WTC11 (cell line): ENCODE measurements around the gene NDOR1. TPM values are rescaled to one million over a fixed set of nuclear protein-coding genes. Genes with fewer than 3 reads are reported as not detected.
A peak's percentile ranks its signal among the peaks of the same experiment; 100 is the strongest.
"Not testable (repeated sequence)": the region's sequence is repeated elsewhere in the genome, so short reads cannot be mapped to it uniquely, and the experiment has no call there.

Experiments
- ATAC-seq: fragments of 200-7000 bp; cut with Tn5 transposase; 2 replicates; pipeline ENCODE4 v1.10.0; 2021; ENCODE audit warnings: mild to moderate bottlenecking, moderate library complexity
- CTCF ChIA-PET: fragments of 300-600 bp; sonication (Branson Sonifier 250); formaldehyde crosslinking; loops from one replicate; lab custom pipeline; 2021; ENCODE audit warnings: antibody characterized with exemption; lab: Charles Lee
- POLR2A ChIA-PET: fragments of 350-600 bp; sonication (Branson Sonifier 250); formaldehyde crosslinking; loops from one replicate; lab custom pipeline; 2021; ENCODE audit warnings: antibody characterized with exemption; lab: Charles Lee
- DNase-seq: peaks from one replicate; pipeline ENCODE4 v3.0.0; 2021; ENCODE audit warnings: low spot score
- H3K27ac Mint-ChIP-seq: 2 replicates; pipeline ENCODE4 v1.8.0; 2021; ENCODE audit warnings: mixed read lengths
- H3K27me3 Mint-ChIP-seq: 2 replicates; pipeline ENCODE4 v1.8.0; 2021; ENCODE audit warnings: low read depth, mild to moderate bottlenecking, moderate library complexity, mixed read lengths
- H3K36me3 Mint-ChIP-seq: 2 replicates; pipeline ENCODE4 v1.8.0; 2021; ENCODE audit warnings: mixed read lengths
- H3K4me1 Mint-ChIP-seq: 2 replicates; pipeline ENCODE4 v1.8.0; 2022; ENCODE audit warnings: mixed read lengths
- H3K4me3 Mint-ChIP-seq: 2 replicates; pipeline ENCODE4 v1.8.0; 2021; ENCODE audit warnings: mild to moderate bottlenecking, moderate library complexity, mixed read lengths
- H3K9me3 Mint-ChIP-seq: 2 replicates; pipeline ENCODE4 v1.8.0; 2021; ENCODE audit warnings: mixed read lengths
- ARID4B ChIP-seq: sonication (generic); formaldehyde crosslinking; IDR thresholded peaks from 2 replicates; pipeline ENCODE4 v1.8.0; 2023; ENCODE audit warnings: missing genetic modification reagents, mild to moderate bottlenecking, borderline replicate concordance
- CTCF ChIP-seq: fragments of 200-600 bp; IDR thresholded peaks from 2 replicates; pipeline ENCODE4 v1.8.0; 2022; ENCODE audit warnings: antibody characterized with exemption
- EMX1 ChIP-seq: fragments of 250-450 bp; sonication (Bioruptor Pico); IDR thresholded peaks from 2 replicates; pipeline ENCODE4 v1.8.0; 2021; ENCODE audit warnings: mild to moderate bottlenecking
- IRF1 ChIP-seq: sonication (generic); formaldehyde crosslinking; IDR thresholded peaks from 2 replicates; pipeline ENCODE4 v1.8.0; 2023; ENCODE audit warnings: missing genetic modification reagents
- KAT7 ChIP-seq: sonication (generic); formaldehyde crosslinking; IDR thresholded peaks from 2 replicates; pipeline ENCODE4 v1.8.1; 2023; ENCODE audit warnings: missing genetic modification reagents, mild to moderate bottlenecking, borderline replicate concordance
- NR1H2 ChIP-seq: sonication (generic); formaldehyde crosslinking; IDR thresholded peaks from 2 replicates; pipeline ENCODE4 v1.9.0; 2021; ENCODE audit warnings: mild to moderate bottlenecking, moderate library complexity, missing genetic modification reagents
- SOX15 ChIP-seq: fragments of 250-450 bp; sonication (Bioruptor Pico); IDR thresholded peaks from 2 replicates; pipeline ENCODE4 v1.9.0; 2021; ENCODE audit warnings: mild to moderate bottlenecking
- TCF7 ChIP-seq: sonication (generic); formaldehyde crosslinking; IDR thresholded peaks from 2 replicates; pipeline ENCODE4 v1.8.0; 2022; ENCODE audit warnings: mild to moderate bottlenecking, low read depth, missing genetic modification reagents, moderate library complexity
- ZNF219 ChIP-seq: sonication (generic); formaldehyde crosslinking; IDR thresholded peaks from 2 replicates; pipeline ENCODE4 v1.8.0; 2023; ENCODE audit warnings: missing genetic modification reagents, mild to moderate bottlenecking, borderline replicate concordance
- ZNF263 ChIP-seq: sonication (generic); formaldehyde crosslinking; IDR thresholded peaks from 2 replicates; pipeline ENCODE4 v1.8.1; 2022; ENCODE audit warnings: low read depth, mild to moderate bottlenecking, moderate library complexity, missing genetic modification reagents
- ZNF317 ChIP-seq: sonication (generic); formaldehyde crosslinking; IDR thresholded peaks from 2 replicates; pipeline ENCODE4 v1.8.1; 2023; ENCODE audit warnings: low read depth, mild to moderate bottlenecking, moderate library complexity, missing genetic modification reagents, borderline replicate concordance
- total RNA-seq: library from RNA; stranded (reverse); gene quantifications from 3 replicates; pipeline ENCODE4 v1.2.3, GENCODE V29; 2021

NDOR1 gene
- total RNA-seq, 1 experiment from 2014 or later, result 49.0 TPM

GRCh38 chr9:137262173-137262908 is 56.8 kb downstream of the NDOR1 start:
- H3K4me1 Mint-ChIP-seq, H3K27me3 Mint-ChIP-seq, ATAC-seq, DNase-seq, H3K9me3 Mint-ChIP-seq, H3K27ac Mint-ChIP-seq, H3K4me3 Mint-ChIP-seq: not testable (repeated sequence)
- ChIA-PET CTCF (interaction anchor here (0.6 to 3.7 kb wide), 12 partner anchors 9 to 142 kb away, joined by 3 to 18 read pairs (median 4); partner anchors contain the start of genes NRARP and TUBB4B), POLR2A (interaction anchor here (0.6 kb wide), 1 partner anchor 71 kb away, joined by 3 read pairs; no protein-coding TSS in a partner anchor)
- H3K36me3 Mint-ChIP-seq, result peaks cover 10% of the 10 kb centered on the region
- peak; percentile 49 for TF ChIP-seq CTCF
- TF ChIP-seq, all 79 proteins: peak for 1; not testable (repeated sequence) for 78

- Mint-ChIP-seq H3K36me3 (peaks cover 14% of the 10 kb centered on the region), H3K9me3 (no peaks in the 10 kb centered on the region), H3K4me3 (no peak overlapping the region), H3K27ac (no peak overlapping the region), H3K4me1 (peaks cover 3% of the 10 kb centered on the region; the same call in 1 of the 2 replicates), H3K27me3 (no peaks in the 10 kb centered on the region)
- CTCF ChIA-PET, result interaction anchor here (1.1 to 3.7 kb wide), 8 partner anchors 9 to 141 kb away, joined by 3 to 18 read pairs (median 4); no protein-coding TSS in a partner anchor
- POLR2A ChIA-PET, result no interaction called here
- no peak for ATAC-seq
- TF ChIP-seq EMX1, result no peak
- no peak for TF ChIP-seq ZNF317 (CRISPR knock-in tag)
- TF ChIP-seq TCF7 (CRISPR knock-in tag), result no peak
- TF ChIP-seq ZNF219 (CRISPR knock-in tag), result no peak
- TF ChIP-seq SOX15, result no peak
- no peak for DNase-seq
Measured at GRCh38 chr9:137262909-137263285, 57.4 kb downstream of the NDOR1 start.

GRCh38 chr9:137263506-137263905 is 58.0 kb downstream of the NDOR1 start:
- ChIA-PET POLR2A (no interaction called here), CTCF (interaction anchor here (1.5 to 1.7 kb wide), 2 partner anchors 10 to 19 kb away, joined by 4 to 6 read pairs; no protein-coding TSS in a partner anchor)
- H3K27ac Mint-ChIP-seq, result no peak overlapping the region
- H3K9me3 Mint-ChIP-seq, result no peaks in the 10 kb centered on the region
- TF ChIP-seq NR1H2 (CRISPR knock-in tag) (no peak), IRF1 (no peak), KAT7 (CRISPR knock-in tag) (no peak), ZNF263 (CRISPR knock-in tag) (no peak), ZNF317 (CRISPR knock-in tag) (no peak), ARID4B (CRISPR knock-in tag) (no peak)
- peaks cover 3% of the 10 kb centered on the region; the same call in 1 of the 2 replicates for H3K4me1 Mint-ChIP-seq
- no peak for DNase-seq
- peaks cover 14% of the 10 kb centered on the region for H3K36me3 Mint-ChIP-seq
- ATAC-seq, result no peak
- no peaks in the 10 kb centered on the region for H3K27me3 Mint-ChIP-seq
- H3K4me3 Mint-ChIP-seq, result no peak overlapping the region
